M059J (cell line): ENCODE results near the gene STAB1. TPM values are rescaled to one million over a fixed set of nuclear protein-coding genes. Genes with fewer than 3 reads are reported as not detected.
"Not testable (repeated sequence)": the region's sequence is repeated elsewhere in the genome, so short reads cannot be mapped to it uniquely, and the experiment has no call there.

Experiments used
- DNase-seq: peaks from one replicate; pipeline ENCODE4 v3.0.0-alpha.2; 2012; ENCODE audit warnings: low read depth
- total RNA-seq: library from RNA; depleted of rRNA; stranded (reverse); fragments of >200 nt; shearing (Covaris generic); gene quantifications from 2 replicates; pipeline ENCODE4 v1.2.3, GENCODE V29; 2014

The STAB1 gene
- total RNA-seq, 1 experiment from 2014 or later: not detected

GRCh38 chr3:52521881-52522650, 26.9 kb downstream of the STAB1 start:
- DNase-seq: no peak

- DNase-seq: no peak
These were observed 27.6 kb downstream of the STAB1 start for GRCh38 chr3:52522651-52523251.

- no peak for DNase-seq
These were observed 28.5 kb downstream of the STAB1 start for GRCh38 chr3:52523386-52524257.

- no peak for DNase-seq
These were observed 29.2 kb downstream of the STAB1 start for GRCh38 chr3:52524258-52524751.

GRCh38 chr3:52524752-52525679, 29.9 kb downstream of the STAB1 start:
- DNase-seq: no peak

- DNase-seq: no peak
These were observed 30.8 kb downstream of the STAB1 start for GRCh38 chr3:52525680-52526561.

GRCh38 chr3:52526671-52527038, 31.5 kb downstream of the STAB1 start:
- not testable (repeated sequence) for DNase-seq

GRCh38 chr3:52527039-52527731, 32.0 kb downstream of the STAB1 start:
- DNase-seq: no peak

- DNase-seq: no peak
These were observed 32.8 kb downstream of the STAB1 start for GRCh38 chr3:52527732-52528585.

GRCh38 chr3:52528586-52529375, 33.6 kb downstream of the STAB1 start:
- DNase-seq: no peak

- DNase-seq: peak; percentile 25
These were observed 34.5 kb downstream of the STAB1 start for GRCh38 chr3:52529376-52530333.

GRCh38 chr3:52530918-52531826, 36.0 kb downstream of the STAB1 start:
- no peak for DNase-seq

- DNase-seq: no peak
These were observed 36.9 kb downstream of the STAB1 start for GRCh38 chr3:52531860-52532516.

GRCh38 chr3:52532517-52532837, 37.3 kb downstream of the STAB1 start:
- peak; percentile 45 for DNase-seq
